Left renal cortex interstitium (tissue), 4 donors: Measurements from ENCODE around the gene PROCA1. TPM values are rescaled to one million over a fixed set of nuclear protein-coding genes. Genes with fewer than 3 reads are reported as not detected.
"Not testable (repeated sequence)": the region's sequence is repeated elsewhere in the genome, so short reads cannot be mapped to it uniquely, and the experiment has no call there.

Source experiments
- DNase-seq, 4 donors: peaks; one replicate each; pipeline ENCODE4 v3.0.0-alpha.2; 2013; ENCODE audit warnings: low read depth in 4 of 4, low spot score in 2 of 4, missing footprints in 1 of 4
- polyA plus RNA-seq, 4 donors: library from polyadenylated mRNA; unstranded; fragments of 120-200 nt; gene quantifications; one replicate each; pipeline ENCODE4 v1.2.1, GENCODE V29; 2013; ENCODE audit not compliant: insufficient read length in 4 of 4

The PROCA1 gene
- polyA plus RNA-seq, 4 donors = 4.3 to 12.9 (median 7.9) TPM

DNA sequence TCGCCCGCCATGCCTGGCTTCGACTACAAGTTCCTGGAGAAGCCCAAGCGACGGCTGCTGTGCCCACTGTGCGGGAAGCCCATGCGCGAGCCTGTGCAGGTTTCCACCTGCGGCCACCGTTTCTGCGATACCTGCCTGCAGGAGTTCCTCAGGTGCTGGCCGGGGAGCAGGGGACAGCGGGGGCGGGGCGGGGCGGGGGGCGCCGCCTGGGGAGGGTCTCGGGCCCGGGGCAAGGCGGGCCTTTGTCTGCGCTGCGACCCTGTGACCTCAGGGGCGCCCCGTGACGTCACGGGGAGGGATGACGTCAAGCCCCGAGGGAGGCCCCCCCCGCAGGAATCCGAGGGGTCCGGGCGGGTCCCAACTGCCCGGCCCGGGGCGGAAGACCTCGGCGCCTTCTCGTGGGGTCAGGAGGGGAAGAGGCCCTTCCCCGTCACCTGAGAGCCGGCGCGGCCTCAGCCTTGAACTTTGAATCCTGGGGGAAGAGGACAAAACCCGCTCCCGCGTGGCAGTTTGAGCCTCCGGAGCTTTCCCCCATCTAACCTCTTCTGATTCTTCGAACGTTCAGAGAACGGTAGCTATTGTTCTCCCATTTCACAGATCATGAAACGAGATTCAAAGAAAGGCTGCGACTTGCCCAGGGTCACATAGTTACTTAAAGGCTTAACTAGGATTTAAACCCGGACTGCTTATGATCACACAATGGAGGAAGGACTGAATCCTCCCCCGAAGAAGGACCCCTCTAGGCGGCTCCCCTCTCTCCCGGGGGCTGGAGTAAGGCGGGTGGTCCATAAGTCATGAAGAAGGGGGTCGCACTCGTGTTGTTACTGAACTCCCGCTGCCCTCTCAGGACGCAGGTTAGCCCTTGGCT lies 32.6 kb upstream of the PROCA1 start:
- DNase-seq = no peak

DNA sequence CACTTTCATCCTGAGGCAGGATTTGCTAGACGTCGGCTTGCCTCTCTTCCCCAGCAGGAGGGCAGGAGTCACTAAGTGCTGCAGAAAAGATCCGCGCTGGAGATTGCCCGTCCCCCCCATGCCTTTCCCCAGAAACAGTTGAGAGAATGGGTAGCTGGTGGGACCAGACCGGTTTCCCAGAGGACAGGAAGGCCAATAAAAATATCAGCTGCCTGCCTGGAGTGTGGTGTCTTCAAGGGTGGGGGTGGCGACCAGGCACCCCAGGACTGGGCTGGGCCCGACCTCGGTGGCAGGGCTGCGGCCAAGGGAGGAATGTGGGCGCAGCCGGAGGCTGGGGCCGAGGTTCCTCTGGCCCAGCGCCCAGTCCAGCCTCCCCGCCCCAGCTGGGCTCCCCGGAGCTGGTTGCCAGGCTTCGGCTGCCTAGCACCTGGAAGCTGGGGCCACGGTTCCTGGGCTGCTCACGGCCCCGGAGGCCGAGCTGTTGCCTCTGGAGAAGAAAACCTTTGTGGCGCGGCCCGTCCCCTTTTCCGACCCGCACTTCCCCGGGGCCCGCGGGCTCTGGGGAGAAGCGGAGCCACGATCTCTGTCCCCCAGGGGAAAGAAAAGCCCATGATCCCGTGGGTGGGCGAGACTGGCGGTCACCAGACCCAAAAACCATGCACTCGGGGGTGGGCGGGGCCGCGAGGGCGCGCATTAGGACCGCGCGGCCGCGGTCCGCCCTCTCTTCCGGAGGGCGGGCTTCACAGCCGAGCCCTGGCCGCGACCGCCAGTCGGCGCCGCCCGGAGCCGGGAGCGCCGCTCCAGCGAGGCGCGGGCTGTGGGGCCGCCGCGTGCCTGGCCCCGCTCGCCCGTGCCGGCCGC lies 31.8 kb upstream of the PROCA1 start, which contains the start of gene TRAF4:
TRAF4 (plus strand) TSS at position 769 of the 861 bp plus-strand sequence. CDS start 102 bp downstream, outside the sequence.
- peak in 1 of 4 donors; percentile 77 for DNase-seq

GRCh38 chr17:28741358-28742349 lies 30.0 kb upstream of the PROCA1 start:
- no peak for DNase-seq

- no peak for DNase-seq
These were observed 29.0 kb upstream of the PROCA1 start for GRCh38 chr17:28740406-28741357.

GRCh38 chr17:28738680-28739384 lies 27.1 kb upstream of the PROCA1 start:
- no peak for DNase-seq

- no peak for DNase-seq
These were observed 26.3 kb upstream of the PROCA1 start for GRCh38 chr17:28737770-28738679.

- DNase-seq = no peak
These were observed 25.6 kb upstream of the PROCA1 start for GRCh38 chr17:28737316-28737715.

DNA sequence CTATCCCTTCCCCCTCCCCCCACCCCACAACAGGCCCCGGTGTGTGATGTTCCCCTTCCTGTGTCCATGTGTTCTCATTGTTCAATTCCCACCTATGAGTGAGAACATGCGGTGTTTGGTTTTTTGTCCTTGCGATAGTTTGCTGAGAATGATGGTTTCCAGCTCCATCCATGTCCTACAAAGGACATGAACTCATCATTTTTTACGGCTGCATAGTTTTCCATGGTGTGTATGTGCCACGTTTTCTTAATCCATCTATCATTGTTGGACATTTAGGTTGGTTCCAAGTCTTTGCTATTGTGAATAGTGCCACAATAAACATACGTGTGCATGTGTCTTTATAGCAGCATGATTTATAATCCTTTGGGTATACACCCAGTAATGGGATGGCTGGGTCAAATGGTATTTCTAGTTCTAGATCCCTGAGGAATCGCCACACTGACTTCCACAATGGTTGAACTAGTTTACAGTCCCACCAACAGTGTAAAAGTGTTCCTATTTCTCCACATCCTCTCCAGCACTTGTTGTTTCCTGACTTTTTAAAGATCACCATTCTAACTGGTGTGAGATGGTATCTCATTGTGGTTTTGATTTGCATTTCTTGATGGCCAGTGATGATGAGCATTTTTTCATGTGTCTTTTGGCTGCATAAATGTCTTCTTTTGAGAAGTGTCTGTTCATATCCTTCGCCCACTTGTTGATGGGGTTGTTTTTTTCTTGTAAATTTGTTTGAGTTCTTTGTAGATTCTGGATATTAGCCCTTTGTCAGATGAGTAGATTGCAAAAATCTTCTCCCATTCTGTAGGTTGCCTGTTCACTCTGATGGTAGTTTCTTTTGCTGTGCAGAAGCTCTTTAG lies 24.5 kb upstream of the PROCA1 start:
- not testable (repeated sequence) for DNase-seq

DNA sequence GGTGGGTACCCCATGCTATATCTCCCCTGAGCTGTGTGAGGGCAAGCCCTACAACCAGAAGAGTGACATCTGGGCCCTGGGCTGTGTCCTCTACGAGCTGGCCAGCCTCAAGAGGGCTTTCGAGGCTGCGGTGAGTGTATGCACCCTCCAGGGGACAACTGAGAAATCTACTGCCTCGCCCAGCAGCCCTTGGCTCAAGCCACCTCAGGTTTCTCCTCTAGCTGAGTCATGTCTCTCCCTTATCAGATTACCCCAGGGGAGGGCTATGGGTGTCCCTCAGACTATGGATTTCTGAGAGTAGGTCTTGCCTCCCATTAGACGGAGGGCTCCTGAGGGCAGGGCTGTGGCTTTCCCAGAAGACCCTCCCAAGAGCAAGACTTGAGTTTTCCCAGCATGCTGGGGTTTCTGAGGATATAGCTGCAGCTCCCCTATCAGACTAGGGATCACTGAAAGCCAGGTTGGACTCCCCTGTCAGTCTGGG lies 23.6 kb upstream of the PROCA1 start:
- no peak for DNase-seq

DNA sequence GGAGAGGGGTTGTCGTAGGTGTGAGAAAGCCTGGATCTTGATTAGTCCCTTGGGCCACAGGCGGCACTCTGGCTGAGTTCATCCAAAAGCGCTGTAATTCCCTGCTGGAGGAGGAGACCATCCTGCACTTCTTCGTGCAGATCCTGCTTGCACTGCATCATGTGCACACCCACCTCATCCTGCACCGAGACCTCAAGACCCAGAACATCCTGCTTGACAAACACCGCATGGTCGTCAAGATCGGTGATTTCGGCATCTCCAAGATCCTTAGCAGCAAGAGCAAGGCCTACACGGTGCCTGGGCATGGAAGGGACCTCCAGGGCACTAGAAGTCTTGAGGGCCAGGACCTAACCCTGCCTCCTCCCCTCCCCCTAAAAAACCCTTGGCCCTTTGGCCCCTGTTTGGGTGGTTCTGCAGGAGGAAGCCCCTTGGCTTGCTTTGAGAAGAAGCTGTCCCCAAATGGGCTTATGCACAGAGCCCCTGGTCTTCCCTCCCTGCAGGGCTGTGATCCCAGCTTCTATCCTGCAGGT lies 23.1 kb upstream of the PROCA1 start:
- no peak for DNase-seq

- no peak for DNase-seq
These were observed 21.7 kb upstream of the PROCA1 start for GRCh38 chr17:28733346-28733745.

- DNase-seq = no peak
These were observed 18.3 kb upstream of the PROCA1 start for GRCh38 chr17:28729950-28730330.

DNA sequence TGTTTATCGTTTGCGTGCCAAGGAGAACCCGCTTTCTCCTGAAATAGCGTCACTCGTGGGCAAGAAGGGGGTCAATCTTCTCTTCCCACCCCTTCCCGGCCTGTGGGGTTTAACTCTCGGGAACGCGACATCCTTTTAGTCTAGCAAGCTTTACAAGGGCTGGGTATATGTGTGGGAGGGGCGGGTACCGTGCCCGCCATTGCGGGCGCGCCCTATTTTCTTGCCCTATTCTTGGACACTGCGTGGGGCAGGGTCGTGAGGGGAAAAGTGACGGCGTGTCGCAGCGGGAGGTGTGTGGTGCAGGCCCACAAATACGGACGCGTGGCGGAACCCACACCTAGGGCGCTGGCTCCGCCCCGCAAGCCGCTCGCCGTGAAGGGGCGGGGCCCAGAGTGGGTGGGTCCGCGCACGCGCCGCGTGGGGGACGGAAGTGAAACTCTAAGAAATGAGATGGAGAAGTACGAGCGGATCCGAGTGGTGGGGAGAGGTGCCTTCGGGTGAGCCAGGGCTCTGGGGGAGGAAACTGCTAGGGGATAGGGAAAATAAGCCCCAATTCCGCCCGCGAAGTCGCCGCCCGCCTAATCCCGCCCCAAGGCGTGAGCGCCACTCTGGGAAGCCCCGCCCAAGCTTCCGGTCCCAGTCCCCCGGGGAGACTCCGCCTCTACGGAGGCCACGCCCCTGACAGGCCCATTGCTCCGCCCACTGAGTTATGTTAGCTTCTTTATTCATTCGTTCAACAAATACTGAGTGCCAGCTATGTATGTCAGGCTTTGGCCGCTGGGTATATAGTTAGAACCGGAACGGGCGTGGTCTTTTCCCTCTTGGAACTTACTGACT lies 16.9 kb upstream of the PROCA1 start, which contains the start of gene NEK8:
NEK8 (plus strand) TSS at position 425 of the 837 bp plus-strand sequence; CDS start at position 451, 26 bp downstream.
- peak in 2 of 4 donors; percentile 88 to 90 for DNase-seq

GRCh38 chr17:28726627-28727491 lies 15.2 kb upstream of the PROCA1 start:
- peak in 2 of 4 donors; percentile 94 to 95 for DNase-seq
